Endodermal cell (in vitro differentiated cells): ENCODE results near the gene COL15A1. TPM values are rescaled to one million over a fixed set of nuclear protein-coding genes. Genes with fewer than 3 reads are reported as not detected.
A peak's percentile ranks its signal among the peaks of the same experiment; 100 is the strongest.

Experiments used
- DNase-seq: peaks from one replicate; pipeline ENCODE4 v3.0.0-alpha.2; 2017
- H3K27ac ChIP-seq: 2 replicates; pipeline ENCODE4 v1.5.1; 2013; ENCODE audit warnings: mild to moderate bottlenecking, low read depth, low read length, moderate library complexity
- H3K27me3 ChIP-seq: 2 replicates; pipeline ENCODE4 v1.6.1; 2013; ENCODE audit warnings: mild to moderate bottlenecking, low read length, moderate library complexity; ENCODE audit not compliant: insufficient read depth, control insufficient read depth, poor library complexity, severe bottlenecking
- H3K36me3 ChIP-seq: 2 replicates; pipeline ENCODE4 v1.7.0; 2013; ENCODE audit warnings: mild to moderate bottlenecking, low read length, moderate library complexity; ENCODE audit not compliant: control insufficient read depth, insufficient read depth
- H3K4me1 ChIP-seq: one replicate; pipeline ENCODE4 v1.7.0; 2013; ENCODE audit warnings: low read length; ENCODE audit not compliant: control insufficient read depth, insufficient read depth
- H3K4me3 ChIP-seq: 2 replicates; pipeline ENCODE4 v1.5.1; 2013; ENCODE audit warnings: mild to moderate bottlenecking, low read length, moderate library complexity
- H3K9ac ChIP-seq: 2 replicates; pipeline ENCODE4 v1.6.1; 2013; ENCODE audit warnings: mild to moderate bottlenecking, low read length, moderate library complexity; ENCODE audit not compliant: poor library complexity, severe bottlenecking; ENCODE audit errors: extremely low read depth
- H3K9me3 ChIP-seq: 2 replicates; pipeline ENCODE4 v1.6.1; 2013; ENCODE audit warnings: mild to moderate bottlenecking, low read length, moderate library complexity; ENCODE audit not compliant: control insufficient read depth
- H3K27ac Mint-ChIP-seq: 2 replicates; pipeline ENCODE4 v1.8.0; 2020; ENCODE audit warnings: mixed read lengths
- H3K27me3 Mint-ChIP-seq: 2 replicates; pipeline ENCODE4 v1.8.0; 2021; ENCODE audit warnings: mild to moderate bottlenecking, mixed read lengths; ENCODE audit not compliant: insufficient read depth
- H3K36me3 Mint-ChIP-seq: 2 replicates; pipeline ENCODE4 v1.8.0; 2020; ENCODE audit warnings: low read depth, mixed read lengths
- H3K4me1 Mint-ChIP-seq: 2 replicates; pipeline ENCODE4 v1.8.0; 2020; ENCODE audit warnings: mixed read lengths
- H3K4me3 Mint-ChIP-seq: 2 replicates; pipeline ENCODE4 v1.8.0; 2020; ENCODE audit warnings: mild to moderate bottlenecking, moderate library complexity, mixed read lengths
- H3K9me3 Mint-ChIP-seq: 2 replicates; pipeline ENCODE4 v1.8.0; 2020; ENCODE audit warnings: mild to moderate bottlenecking, mixed read lengths
- WGBS, 2 experiments: methylation state at CpG; one replicate each; pipeline versions ENCODE4 v1.1.5 to v1.1.7; 2013; ENCODE audit warnings: missing lambda C conversion rate in 2 of 2, mixed read lengths in 1 of 2; ENCODE audit not compliant: insufficient coverage in 1 of 2, insufficient read length in 1 of 2; 5-methylcytosine and 5-hydroxymethylcytosine counted together
- total RNA-seq, 2 donors: library from RNA; stranded (reverse); fragmentation: NEBNext Ultra II Directional in 1 of 2; extraction: Animal tissue kit (Norgen Biotek cat#: 25700) in 1 of 2; gene quantifications; 2 replicates in 1 of 2; 3 replicates in 1 of 2; pipeline ENCODE4 v1.2.1, GENCODE V29; 2021
- TF ChIP-seq, protein P1 (sequence below): fragments of 200-600 bp; sonication (generic); conservative IDR thresholded peaks from 2 replicates; pipeline ENCODE4 v1.5.0; 2021; ENCODE audit warnings: antibody characterized with exemption, mild to moderate bottlenecking

Gene COL15A1
- total RNA-seq, 2 donors from 2014 or later, result 0.27 TPM; not detected in 1

DNA sequence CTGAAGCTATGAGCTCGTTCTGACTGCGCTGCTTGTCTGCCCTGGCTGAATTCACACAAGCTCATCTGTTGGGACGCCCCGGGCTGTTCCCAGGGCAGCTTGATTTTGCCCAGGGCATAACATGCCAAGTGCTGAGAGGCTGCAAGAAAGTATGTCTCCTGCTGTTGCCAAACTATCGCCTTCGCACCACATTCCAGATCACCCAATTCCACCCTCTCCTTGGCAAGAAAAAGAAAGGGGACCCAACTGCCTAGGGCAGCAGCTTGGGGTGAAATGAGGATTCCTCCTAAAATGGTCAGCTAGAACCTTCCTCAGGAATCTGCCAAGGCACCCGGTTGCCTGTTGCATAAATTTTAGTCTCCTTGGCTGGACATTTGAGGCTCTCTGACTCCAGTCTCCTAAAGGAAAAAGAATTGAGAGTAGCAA is 21.2 kb downstream of the COL15A1 start:
- Histone ChIP-seq H3K36me3 (no peaks in the 10 kb centered on the region), H3K9me3 (no peaks in the 10 kb centered on the region), H3K27me3 (no peaks in the 10 kb centered on the region), H3K27ac (no peak overlapping the region), H3K4me3 (no peak overlapping the region), H3K4me1 (no peaks in the 10 kb centered on the region), H3K9ac (no peak overlapping the region)
- TF ChIP-seq, protein P1, sequence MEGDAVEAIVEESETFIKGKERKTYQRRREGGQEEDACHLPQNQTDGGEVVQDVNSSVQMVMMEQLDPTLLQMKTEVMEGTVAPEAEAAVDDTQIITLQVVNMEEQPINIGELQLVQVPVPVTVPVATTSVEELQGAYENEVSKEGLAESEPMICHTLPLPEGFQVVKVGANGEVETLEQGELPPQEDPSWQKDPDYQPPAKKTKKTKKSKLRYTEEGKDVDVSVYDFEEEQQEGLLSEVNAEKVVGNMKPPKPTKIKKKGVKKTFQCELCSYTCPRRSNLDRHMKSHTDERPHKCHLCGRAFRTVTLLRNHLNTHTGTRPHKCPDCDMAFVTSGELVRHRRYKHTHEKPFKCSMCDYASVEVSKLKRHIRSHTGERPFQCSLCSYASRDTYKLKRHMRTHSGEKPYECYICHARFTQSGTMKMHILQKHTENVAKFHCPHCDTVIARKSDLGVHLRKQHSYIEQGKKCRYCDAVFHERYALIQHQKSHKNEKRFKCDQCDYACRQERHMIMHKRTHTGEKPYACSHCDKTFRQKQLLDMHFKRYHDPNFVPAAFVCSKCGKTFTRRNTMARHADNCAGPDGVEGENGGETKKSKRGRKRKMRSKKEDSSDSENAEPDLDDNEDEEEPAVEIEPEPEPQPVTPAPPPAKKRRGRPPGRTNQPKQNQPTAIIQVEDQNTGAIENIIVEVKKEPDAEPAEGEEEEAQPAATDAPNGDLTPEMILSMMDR, result no peak
- H3K9me3 Mint-ChIP-seq, result no peaks in the 10 kb centered on the region
- 95 to 98% methylated on average over 3 to 7 of the region's 7 CpGs for whole genome bisulfite sequencing, 2 experiments
- no peak overlapping the region for H3K27ac Mint-ChIP-seq
- DNase-seq, result no peak
- no peak overlapping the region for H3K4me3 Mint-ChIP-seq
- no peaks in the 10 kb centered on the region for H3K36me3 Mint-ChIP-seq
- no peaks in the 10 kb centered on the region for H3K27me3 Mint-ChIP-seq
- peaks cover 6% of the 10 kb centered on the region for H3K4me1 Mint-ChIP-seq

DNA sequence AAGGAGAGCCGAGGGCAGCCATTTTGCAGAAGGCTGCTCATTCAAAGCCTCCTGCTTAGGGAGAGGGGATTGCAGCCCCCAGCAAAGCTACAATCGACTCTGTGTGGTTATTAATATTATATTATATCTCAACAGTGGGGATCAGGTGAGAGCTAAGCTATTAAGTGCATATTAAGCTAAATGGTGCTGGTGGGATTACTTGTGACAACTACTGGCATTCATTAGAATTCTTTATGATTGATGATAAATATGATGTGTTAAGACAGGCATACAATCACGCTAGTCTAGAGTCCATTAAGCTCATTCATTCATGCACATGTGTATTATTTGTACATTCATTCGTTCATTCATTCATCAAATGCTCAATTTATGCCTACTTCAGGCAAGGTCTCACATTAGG is 23.0 kb downstream of the COL15A1 start:
- WGBS, 2 experiments, result 92% methylated on average over 3 of the region's 4 CpGs; no CpG with 5 or more reads in 1 of the 2 experiments
- no peaks in the 10 kb centered on the region for H3K36me3 Mint-ChIP-seq
- Histone ChIP-seq H3K27me3 (no peaks in the 10 kb centered on the region), H3K4me1 (no peaks in the 10 kb centered on the region), H3K36me3 (no peaks in the 10 kb centered on the region), H3K9ac (no peak overlapping the region), H3K27ac (no peak overlapping the region), H3K9me3 (no peaks in the 10 kb centered on the region), H3K4me3 (no peak overlapping the region)
- H3K27ac Mint-ChIP-seq, result no peak overlapping the region
- no peaks in the 10 kb centered on the region for H3K9me3 Mint-ChIP-seq
- H3K4me1 Mint-ChIP-seq, result peaks cover 7% of the 10 kb centered on the region
- no peak for DNase-seq
- TF ChIP-seq, protein P1, result no peak
- no peak overlapping the region for H3K4me3 Mint-ChIP-seq
- no peaks in the 10 kb centered on the region for H3K27me3 Mint-ChIP-seq

DNA sequence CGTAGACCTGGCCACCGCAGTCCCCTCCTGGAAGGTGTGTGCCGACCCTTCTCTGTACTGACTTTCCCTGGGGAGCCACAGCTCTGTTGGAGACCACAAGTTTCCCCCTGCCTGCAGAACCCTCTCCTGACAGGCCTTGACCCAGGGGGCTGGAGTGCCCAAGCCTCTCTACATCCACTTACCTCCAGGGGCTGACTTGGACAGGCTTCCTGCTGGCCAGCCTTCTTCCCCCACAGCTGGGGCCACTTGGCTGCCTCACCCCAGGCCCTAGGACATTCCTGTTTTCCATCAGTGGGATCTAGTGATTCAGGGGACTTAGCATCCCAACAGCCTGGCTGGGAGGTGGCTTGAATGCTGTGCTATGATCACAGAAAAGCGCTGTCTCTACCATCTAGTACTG is 23.6 kb downstream of the COL15A1 start:
- DNase-seq, result peak; percentile 41
- Histone ChIP-seq H3K36me3 (no peaks in the 10 kb centered on the region), H3K4me3 (no peak overlapping the region), H3K27me3 (no peaks in the 10 kb centered on the region), H3K9me3 (no peaks in the 10 kb centered on the region), H3K4me1 (no peaks in the 10 kb centered on the region), H3K27ac (no peak overlapping the region), H3K9ac (no peak overlapping the region)
- TF ChIP-seq, protein P1, result no peak
- WGBS, 2 experiments, result 92 to 100% methylated on average over 3 to 4 of the region's 4 CpGs
- H3K4me1 Mint-ChIP-seq, result peaks cover 4% of the 10 kb centered on the region
- H3K27ac Mint-ChIP-seq, result no peak overlapping the region
- H3K36me3 Mint-ChIP-seq, result no peaks in the 10 kb centered on the region
- no peak overlapping the region for H3K4me3 Mint-ChIP-seq
- no peaks in the 10 kb centered on the region for H3K27me3 Mint-ChIP-seq
- H3K9me3 Mint-ChIP-seq, result no peaks in the 10 kb centered on the region
